T-helper 17 cell (primary cell): ENCODE results near the gene NCF2. TPM values are rescaled to one million over a fixed set of nuclear protein-coding genes. Genes with fewer than 3 reads are reported as not detected.
"Not testable (repeated sequence)": the region's sequence is repeated elsewhere in the genome, so short reads cannot be mapped to it uniquely, and the experiment has no call there.

Experiments used
- ATAC-seq: fragments of 150-1000 bp; cut with Tn5 transposase; 2 replicates; pipeline ENCODE4 v1.10.0; 2021; ENCODE audit warnings: mild to moderate bottlenecking, moderate library complexity
- DNase-seq, 3 donors: peaks; one replicate each; pipeline versions ENCODE4 v3.0.0 to v3.0.0-alpha.2; 2020 to 2021
- H3K9me3 ChIP-seq: one replicate; pipeline ENCODE4 v1.7.0; 2013; ENCODE audit warnings: low read length, mild to moderate bottlenecking; ENCODE audit not compliant: control insufficient read depth, poor library complexity, severe bottlenecking
- H3K27ac Mint-ChIP-seq: one replicate; pipeline ENCODE4 v1.8.0; 2022; ENCODE audit warnings: mild to moderate bottlenecking, moderate library complexity, mixed read lengths
- H3K27me3 Mint-ChIP-seq: one replicate; pipeline ENCODE4 v1.8.0; 2022; ENCODE audit warnings: mixed read lengths
- H3K36me3 Mint-ChIP-seq: one replicate; pipeline ENCODE4 v1.8.0; 2022; ENCODE audit warnings: low read depth, mixed read lengths
- H3K4me1 Mint-ChIP-seq: one replicate; pipeline ENCODE4 v1.8.0; 2022; ENCODE audit warnings: mild to moderate bottlenecking, mixed read lengths
- H3K4me3 Mint-ChIP-seq: one replicate; pipeline ENCODE4 v1.8.0; 2022; ENCODE audit warnings: mild to moderate bottlenecking, moderate library complexity, mixed read lengths
- total RNA-seq, 4 donors: library from RNA in 2 of 4; stranded (reverse) in 2 of 4; gene quantifications; one replicate each; pipeline ENCODE4 v1.2.3 and lab custom pipeline; 2022 to 2026

NCF2 gene
- total RNA-seq, 2 donors from 2014 or later: 2.7 to 14.7 TPM

DNA sequence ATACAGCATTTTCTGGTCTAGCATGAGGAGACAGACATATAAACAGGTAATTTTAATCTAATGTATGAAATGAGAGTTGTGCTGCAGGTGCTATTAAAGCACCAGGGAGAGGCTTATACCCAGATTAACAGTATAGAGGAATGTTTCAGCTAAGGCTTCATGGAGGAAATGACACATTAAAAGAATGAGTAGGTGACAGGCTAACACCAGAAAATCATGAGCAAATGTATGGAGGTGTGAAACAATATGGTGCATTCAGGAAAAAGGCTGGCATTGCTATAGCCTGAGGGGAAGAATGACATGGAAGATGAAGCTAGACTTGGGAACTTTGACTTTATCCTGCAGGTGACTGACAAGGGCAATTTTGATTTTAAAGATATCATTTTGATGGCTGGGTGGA lies 38.3 kb upstream of the NCF2 start:
- ATAC-seq (no peak), DNase-seq (no peak)
- H3K27me3 Mint-ChIP-seq: no peaks in the 10 kb centered on the region
- no peak overlapping the region for H3K4me3 Mint-ChIP-seq
- H3K9me3 ChIP-seq: no peaks in the 10 kb centered on the region
- H3K4me1 Mint-ChIP-seq: peaks cover 24% of the 10 kb centered on the region
- H3K27ac Mint-ChIP-seq: peak overlapping the region; percentile 76
- peaks cover 15% of the 10 kb centered on the region for H3K36me3 Mint-ChIP-seq

DNA sequence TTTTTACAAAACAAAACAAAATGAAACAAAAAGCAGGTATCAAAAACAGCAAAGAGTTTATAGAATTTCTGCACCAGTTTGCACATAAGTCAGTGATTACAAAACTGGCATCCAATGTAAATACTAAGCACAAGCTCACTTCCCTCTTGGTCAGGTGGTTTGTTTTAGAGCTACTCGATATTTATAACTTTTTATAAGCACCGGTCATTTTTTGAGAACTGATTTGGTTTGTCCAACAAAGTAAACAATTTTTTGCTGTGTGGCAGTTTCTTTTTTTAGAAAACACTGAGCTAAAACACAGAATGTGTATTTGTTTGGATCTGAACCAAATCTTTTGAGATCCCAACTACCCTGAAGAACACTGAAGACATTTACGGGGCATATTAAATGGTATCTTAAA lies 36.0 kb upstream of the NCF2 start:
- Mint-ChIP-seq H3K4me1 (peaks cover 23% of the 10 kb centered on the region), H3K36me3 (peaks cover 15% of the 10 kb centered on the region), H3K27ac (peak overlapping the region; percentile 77)
- not testable (repeated sequence) for H3K27me3 Mint-ChIP-seq, ATAC-seq, H3K4me3 Mint-ChIP-seq, DNase-seq, H3K9me3 ChIP-seq

GRCh38 chr1:183622884-183623785 lies 32.9 kb upstream of the NCF2 start:
- no peaks in the 10 kb centered on the region for H3K9me3 ChIP-seq
- Mint-ChIP-seq H3K4me3 (no peak overlapping the region), H3K36me3 (peaks cover 6% of the 10 kb centered on the region), H3K27ac (peak overlapping the region; percentile 75), H3K4me1 (peaks cover 8% of the 10 kb centered on the region), H3K27me3 (no peaks in the 10 kb centered on the region)
- ATAC-seq (peak; percentile 97), DNase-seq (peak in 2 of 3 donors; percentile 11 to 12)

- peak overlapping the region; percentile 75 for H3K27ac Mint-ChIP-seq
- DNase-seq: no peak
- H3K4me1 Mint-ChIP-seq: peaks cover 11% of the 10 kb centered on the region
- H3K36me3 Mint-ChIP-seq: peaks cover 6% of the 10 kb centered on the region
- no peak for ATAC-seq
- H3K9me3 ChIP-seq: no peaks in the 10 kb centered on the region
- H3K4me3 Mint-ChIP-seq: no peak overlapping the region
- H3K27me3 Mint-ChIP-seq: no peaks in the 10 kb centered on the region
Observed at GRCh38 chr1:183622013-183622412, 31.8 kb upstream of the NCF2 start.

GRCh38 chr1:183620311-183620710 lies 30.1 kb upstream of the NCF2 start:
- no peaks in the 10 kb centered on the region for H3K9me3 ChIP-seq
- H3K4me3 Mint-ChIP-seq: peak overlapping the region; percentile 45
- DNase-seq (no peak), ATAC-seq (no peak)
- no peaks in the 10 kb centered on the region for H3K27me3 Mint-ChIP-seq
- peaks cover 9% of the 10 kb centered on the region for H3K4me1 Mint-ChIP-seq
- H3K27ac Mint-ChIP-seq: no peak overlapping the region
- peaks cover 4% of the 10 kb centered on the region for H3K36me3 Mint-ChIP-seq

DNA sequence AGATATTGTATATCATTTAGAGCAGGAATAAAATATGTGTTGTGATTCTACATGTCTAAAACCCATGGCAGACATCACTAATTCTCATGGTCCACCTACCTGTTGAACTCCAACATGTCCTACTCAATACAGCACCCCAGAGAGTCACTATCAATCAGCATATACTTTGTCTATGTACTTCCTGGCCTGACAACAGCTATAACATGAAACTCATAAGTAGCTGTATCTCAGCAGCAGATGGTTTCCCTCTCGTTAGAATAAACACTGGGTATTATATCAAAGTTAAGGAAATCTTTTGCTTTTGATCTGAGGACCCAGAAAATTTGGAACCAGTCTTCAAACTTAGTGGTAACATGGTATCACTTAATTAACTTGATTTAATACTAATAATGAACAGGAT lies 29.5 kb upstream of the NCF2 start:
- H3K36me3 Mint-ChIP-seq: peaks cover 4% of the 10 kb centered on the region
- ATAC-seq (no peak), DNase-seq (no peak)
- peaks cover 9% of the 10 kb centered on the region for H3K4me1 Mint-ChIP-seq
- H3K9me3 ChIP-seq: no peaks in the 10 kb centered on the region
- no peak overlapping the region for H3K4me3 Mint-ChIP-seq
- H3K27ac Mint-ChIP-seq: no peak overlapping the region
- no peaks in the 10 kb centered on the region for H3K27me3 Mint-ChIP-seq

DNA sequence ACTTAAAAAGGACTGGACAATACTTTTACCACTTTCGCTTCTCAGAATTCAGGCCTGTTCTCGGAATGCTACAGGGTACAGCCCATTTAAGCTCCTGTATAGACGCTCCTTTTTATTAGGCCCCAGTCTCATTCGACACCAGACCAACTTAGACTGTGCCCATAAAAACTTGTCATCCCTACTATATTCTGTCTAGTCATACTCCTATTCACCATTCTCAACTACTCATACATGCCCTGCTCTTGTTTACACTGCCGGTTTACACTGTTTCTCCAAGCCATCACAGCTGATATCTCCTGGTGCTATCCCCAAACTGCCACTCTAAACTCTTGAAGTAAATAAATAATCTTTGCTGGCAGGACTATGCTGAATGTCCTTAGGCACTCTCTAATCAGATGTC lies 27.9 kb upstream of the NCF2 start:
- H3K27ac Mint-ChIP-seq, H3K27me3 Mint-ChIP-seq, H3K4me1 Mint-ChIP-seq, H3K36me3 Mint-ChIP-seq, DNase-seq, H3K4me3 Mint-ChIP-seq, H3K9me3 ChIP-seq, ATAC-seq: not testable (repeated sequence)

DNA sequence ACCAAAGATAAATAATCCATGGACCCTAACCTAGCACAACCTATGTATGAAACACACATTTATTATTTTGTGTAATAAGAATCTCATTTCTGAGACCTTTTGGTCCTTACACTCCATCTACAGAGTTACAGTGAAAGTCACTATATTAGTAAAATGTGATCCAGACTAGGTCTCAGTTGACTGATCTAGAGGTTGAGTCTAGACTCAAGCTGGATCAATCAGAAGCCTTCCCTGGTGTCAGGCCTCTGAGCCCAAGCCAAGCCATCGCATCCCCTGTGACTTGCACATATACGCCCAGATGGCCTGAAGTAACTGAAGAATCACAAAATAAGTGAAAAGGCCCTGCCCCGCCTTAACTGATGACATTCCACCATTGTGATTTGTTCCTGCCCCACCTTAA lies 22.7 kb upstream of the NCF2 start:
- not testable (repeated sequence) for ATAC-seq, DNase-seq

DNA sequence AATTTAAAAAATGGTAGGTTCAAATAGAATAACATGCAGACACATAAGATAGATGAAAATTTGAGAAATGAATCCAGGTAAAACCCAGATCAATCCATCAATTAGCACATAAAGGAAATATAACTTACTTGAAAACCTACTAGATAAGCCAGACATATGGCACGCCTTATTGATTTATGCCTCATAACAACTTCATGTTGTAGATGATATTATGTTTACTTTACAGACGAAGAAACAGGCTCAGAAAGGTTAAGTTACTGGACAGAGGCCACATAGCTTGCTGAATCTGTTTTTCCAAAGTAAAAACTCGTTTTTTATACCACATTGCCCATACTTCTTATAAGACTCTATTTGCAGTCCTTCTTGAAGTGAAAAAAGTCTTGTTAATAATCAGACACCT lies 22.1 kb upstream of the NCF2 start:
- Mint-ChIP-seq H3K27me3 (no peaks in the 10 kb centered on the region), H3K27ac (no peak overlapping the region), H3K36me3 (no peaks in the 10 kb centered on the region), H3K4me1 (peaks cover 2% of the 10 kb centered on the region), H3K4me3 (no peak overlapping the region)
- H3K9me3 ChIP-seq: no peaks in the 10 kb centered on the region
- DNase-seq (no peak), ATAC-seq (no peak)

More for the DNA sequence above, 22.7 kb upstream of the NCF2 start:
- not testable (repeated sequence) for H3K27me3 Mint-ChIP-seq, H3K27ac Mint-ChIP-seq, H3K4me1 Mint-ChIP-seq, H3K36me3 Mint-ChIP-seq, H3K9me3 ChIP-seq
- peak overlapping the region; percentile 28 for H3K4me3 Mint-ChIP-seq

- H3K4me1 Mint-ChIP-seq: peaks cover 2% of the 10 kb centered on the region
- H3K27me3 Mint-ChIP-seq: no peaks in the 10 kb centered on the region
- H3K27ac Mint-ChIP-seq: no peak overlapping the region
- no peaks in the 10 kb centered on the region for H3K9me3 ChIP-seq
- no peak for DNase-seq
- ATAC-seq: no peak
- no peak overlapping the region for H3K4me3 Mint-ChIP-seq
- H3K36me3 Mint-ChIP-seq: no peaks in the 10 kb centered on the region
Observed at GRCh38 chr1:183611021-183611420, 20.8 kb upstream of the NCF2 start.

DNA sequence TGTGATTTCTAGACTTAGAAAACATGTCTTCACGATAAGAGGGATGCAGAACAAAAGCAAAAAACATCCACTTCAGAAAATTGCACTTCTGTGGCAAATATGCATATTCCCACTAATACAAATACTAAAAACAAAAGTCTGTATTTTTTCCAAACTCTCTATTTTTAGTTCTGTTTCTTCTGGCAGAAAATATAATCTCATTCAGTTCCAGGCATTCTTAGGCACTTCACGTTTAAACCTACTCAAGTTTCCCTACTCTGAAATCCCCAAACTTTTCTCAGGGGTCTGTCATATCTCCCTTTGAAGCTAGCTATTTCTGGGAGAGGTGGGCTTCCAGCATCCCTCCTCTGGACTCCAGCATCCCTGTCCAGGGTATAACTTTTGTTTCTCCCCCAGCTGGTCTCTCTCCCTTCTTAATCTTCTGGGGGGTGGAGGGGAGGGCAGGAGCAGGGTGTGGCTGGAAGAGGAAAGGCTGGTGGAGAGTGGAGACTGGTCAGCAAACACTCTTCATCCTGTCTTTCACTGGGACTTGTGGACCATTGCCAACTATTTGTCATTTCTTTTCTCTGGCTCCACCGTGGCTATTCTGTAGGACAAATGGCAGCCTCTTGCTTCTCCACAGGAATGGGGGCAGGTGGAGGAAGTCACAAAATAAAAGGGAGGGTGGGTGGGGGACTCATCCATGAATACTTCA lies 19.6 kb upstream of the NCF2 start:
- H3K27ac Mint-ChIP-seq: no peak overlapping the region
- ATAC-seq (no peak), DNase-seq (no peak)
- H3K36me3 Mint-ChIP-seq: no peaks in the 10 kb centered on the region
- peaks cover 2% of the 10 kb centered on the region for H3K27me3 Mint-ChIP-seq
- peaks cover 2% of the 10 kb centered on the region for H3K4me1 Mint-ChIP-seq
- H3K9me3 ChIP-seq: no peaks in the 10 kb centered on the region
- no peak overlapping the region for H3K4me3 Mint-ChIP-seq

DNA sequence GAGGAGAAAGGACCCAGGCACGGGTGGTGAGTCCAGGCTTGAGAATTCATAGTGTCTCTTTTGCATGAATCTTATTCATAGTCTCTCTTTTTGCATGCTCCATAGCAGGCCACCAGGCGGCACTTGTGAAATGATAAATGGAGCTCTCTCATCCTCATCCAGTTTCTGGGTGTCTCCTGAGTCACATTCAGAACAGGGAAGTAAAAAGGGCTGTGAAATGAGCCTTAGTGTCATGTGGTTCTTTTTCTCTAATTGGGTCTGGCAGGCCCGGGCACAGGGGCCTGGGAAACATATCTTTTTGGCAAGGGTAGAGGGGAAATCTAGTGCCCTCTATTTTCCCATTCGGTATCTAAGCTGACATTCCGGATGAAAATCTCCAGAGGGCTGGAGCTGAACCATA lies 19.1 kb upstream of the NCF2 start:
- DNase-seq (no peak), ATAC-seq (peak; percentile 30)
- H3K4me3 Mint-ChIP-seq: no peak overlapping the region
- peaks cover 8% of the 10 kb centered on the region for H3K27me3 Mint-ChIP-seq
- no peaks in the 10 kb centered on the region for H3K36me3 Mint-ChIP-seq
- no peaks in the 10 kb centered on the region for H3K9me3 ChIP-seq
- H3K27ac Mint-ChIP-seq: no peak overlapping the region
- peaks cover 2% of the 10 kb centered on the region for H3K4me1 Mint-ChIP-seq

- Mint-ChIP-seq H3K4me3 (no peak overlapping the region), H3K4me1 (peaks cover 5% of the 10 kb centered on the region), H3K27ac (no peak overlapping the region), H3K36me3 (no peaks in the 10 kb centered on the region), H3K27me3 (peaks cover 19% of the 10 kb centered on the region)
- DNase-seq (no peak), ATAC-seq (no peak)
- H3K9me3 ChIP-seq: no peaks in the 10 kb centered on the region
Observed at GRCh38 chr1:183607322-183607980, 17.2 kb upstream of the NCF2 start.
